ENCODE measurements around the gene KRT78.

Gene KRT78

GRCh38 chr12:52788192-52788875, 60.5 kb downstream of the KRT78 start:
- in situ Hi-C loops (cut with MboI; ENCODE audit: low sequenced_read_pairs, unreplicated experiment): no loop called here
- no peak for DNase-seq (ENCODE audit: low spot score)
- TF ChIP-seq CTCF (IDR thresholded peaks at IDR 0.05; ENCODE audit: borderline replicate concordance, control extremely low read depth, extremely low read depth, insufficient read depth, missing control alignments): no peak

Measured in GM13976 (cell line).